NCI-H2081 (cell line): ENCODE measurements around the gene IQGAP2.
"Not testable (repeated sequence)": the region's sequence is repeated elsewhere in the genome, so short reads cannot be mapped to it uniquely, and the experiment has no call there.

Experiments used
- DNase-seq, 2 experiments: peaks; one replicate each; lab custom pipeline; 2025; lab: John Stamatoyannopoulos, UW

Gene IQGAP2

GRCh38 chr5:76579166-76579937 lies 176.3 kb downstream of the IQGAP2 start:
- no peak for DNase-seq

- DNase-seq: no peak
Observed at GRCh38 chr5:76580981-76581380, 177.9 kb downstream of the IQGAP2 start.

DNA sequence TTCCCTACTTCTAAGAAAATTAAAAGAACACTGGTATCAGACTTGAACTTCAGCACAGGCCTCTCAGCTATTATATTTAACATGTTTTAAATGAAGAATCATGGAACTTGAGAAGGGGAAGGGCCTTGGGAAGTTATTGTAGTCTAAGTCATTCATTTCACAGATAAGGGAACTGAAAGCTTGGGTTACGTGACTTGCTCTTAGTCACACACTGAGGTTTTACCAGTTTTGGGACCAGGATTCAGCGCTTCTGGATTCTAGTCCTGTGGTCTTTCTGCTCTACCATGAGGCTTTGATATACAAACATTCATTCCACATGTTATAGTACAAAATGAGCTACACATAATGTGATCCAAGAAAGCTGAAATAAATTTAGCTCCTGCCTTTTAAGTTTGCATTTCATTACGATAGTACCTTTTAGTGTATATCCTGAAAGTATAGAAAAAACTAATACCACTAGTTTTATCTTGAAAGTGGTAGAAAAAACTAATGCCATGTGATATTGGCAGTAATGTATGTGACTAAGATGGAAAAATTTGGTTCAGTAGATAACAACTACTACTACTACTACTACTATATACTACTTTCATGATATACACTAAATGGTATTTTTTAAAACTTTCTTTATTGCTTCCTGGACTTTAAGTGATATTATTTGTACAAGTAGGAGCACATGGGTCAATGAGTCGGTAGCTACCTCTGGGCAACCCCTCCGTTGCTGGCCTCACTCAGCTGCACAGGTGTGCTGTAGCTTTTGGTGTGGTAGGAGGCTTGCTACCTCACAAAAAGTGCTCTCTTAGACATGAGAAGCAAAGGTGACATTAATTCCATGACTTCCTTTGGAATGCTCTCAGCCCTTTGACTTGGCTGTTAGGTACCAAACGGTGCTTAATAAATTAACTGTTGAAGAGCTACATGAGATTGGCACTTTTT lies 179.4 kb downstream of the IQGAP2 start:
- DNase-seq: no peak

DNA sequence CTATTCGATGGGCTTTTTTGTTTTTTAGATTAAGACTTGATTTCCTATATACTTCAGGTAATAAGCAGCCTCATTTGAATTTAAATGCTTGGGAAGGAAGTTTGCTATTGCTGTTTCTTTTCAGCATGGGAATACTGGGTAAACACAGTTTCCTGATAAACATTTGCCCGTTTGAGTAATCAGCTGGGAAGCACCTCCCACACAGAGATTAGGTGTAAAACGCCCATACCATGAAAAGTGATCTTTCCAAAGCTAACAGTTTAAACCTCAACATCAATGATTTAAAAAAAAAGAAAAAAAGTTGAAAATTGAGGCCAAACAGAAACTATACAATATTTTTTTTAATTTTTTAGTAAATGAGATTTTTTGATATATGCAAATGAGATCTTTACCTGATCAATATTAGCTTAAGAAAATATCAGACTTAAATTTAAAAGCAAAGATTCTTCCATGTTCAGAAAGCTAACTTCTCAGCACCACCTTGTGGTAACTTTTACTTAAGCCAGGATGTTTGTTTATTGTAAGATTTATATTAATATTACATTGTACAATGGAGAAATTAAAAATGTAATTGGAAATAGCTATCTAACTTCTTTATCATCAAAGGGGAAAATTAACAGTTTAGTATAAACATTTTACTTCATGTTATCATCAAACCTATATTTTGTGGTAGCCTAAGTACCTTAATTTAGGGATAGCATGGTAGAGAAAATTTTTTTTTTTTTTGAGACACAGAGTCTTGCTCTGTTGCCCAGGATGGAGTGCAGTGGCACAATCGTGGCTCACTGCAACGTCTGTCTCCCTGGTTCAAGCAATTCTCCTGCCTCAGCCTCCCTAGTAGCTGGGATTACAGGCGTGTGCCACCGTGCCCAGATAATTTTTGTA lies 180.3 kb downstream of the IQGAP2 start:
- no peak for DNase-seq

DNA sequence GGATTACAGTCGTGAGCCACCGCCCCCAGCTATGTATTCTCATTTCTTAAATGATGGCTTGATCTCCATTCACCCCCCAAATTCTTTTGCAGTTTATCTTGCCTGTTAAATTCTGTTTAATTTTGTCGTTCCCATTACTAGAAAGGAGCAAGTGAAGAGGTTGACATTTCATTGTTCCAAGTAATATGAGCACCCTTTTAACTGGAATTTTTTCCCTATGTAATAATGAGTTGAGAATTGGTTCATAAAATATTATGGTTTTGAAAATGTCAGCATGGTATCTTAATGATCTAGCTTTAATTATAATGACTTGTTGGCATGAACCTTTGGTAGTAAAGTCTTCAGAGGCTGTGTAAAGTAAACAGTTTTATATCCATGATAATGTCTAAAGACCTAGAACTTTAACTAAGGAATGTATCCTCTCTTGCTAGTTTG lies 182.7 kb downstream of the IQGAP2 start:
- DNase-seq: no peak

GRCh38 chr5:76586531-76586930 lies 183.4 kb downstream of the IQGAP2 start:
- DNase-seq: no peak

GRCh38 chr5:76590027-76590426 lies 186.9 kb downstream of the IQGAP2 start:
- DNase-seq: no peak

DNA sequence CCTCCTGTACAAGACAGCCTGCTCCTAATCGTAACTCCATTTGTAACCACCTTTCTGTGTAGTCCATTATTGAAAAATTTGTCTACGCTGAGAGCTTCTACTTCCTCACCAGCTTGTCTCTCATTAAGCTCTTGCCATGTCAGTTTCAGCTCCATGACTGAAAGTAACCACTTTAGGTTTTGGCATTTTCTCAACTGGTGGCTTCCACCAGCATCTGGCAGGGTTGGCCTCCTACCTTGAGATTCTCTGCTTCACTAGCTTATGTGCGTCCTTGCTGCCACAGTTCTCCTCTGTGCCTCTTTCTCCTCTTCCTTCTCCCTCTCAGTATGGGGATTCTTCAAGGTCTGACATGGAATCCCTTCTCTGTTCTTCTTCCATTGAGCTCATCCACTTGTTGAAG lies 188.3 kb downstream of the IQGAP2 start:
- DNase-seq: no peak

DNA sequence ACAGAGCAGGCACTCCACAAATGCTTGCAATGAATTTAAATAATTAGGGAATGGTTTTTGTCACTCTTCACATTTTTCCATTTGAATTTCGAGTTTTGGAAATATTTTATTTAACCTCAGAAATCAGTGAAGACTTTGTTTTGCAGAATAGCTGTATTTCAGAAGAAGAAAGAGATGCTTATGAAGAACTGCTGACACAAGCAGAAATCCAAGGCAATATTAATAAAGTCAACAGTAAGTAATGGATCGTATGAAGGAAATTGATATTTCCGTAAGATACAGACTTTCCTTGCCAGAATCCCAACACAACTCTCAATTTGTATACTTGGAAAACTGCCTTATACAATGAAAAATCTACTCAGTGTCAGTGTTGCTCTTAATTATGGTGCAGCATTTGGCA lies 189.6 kb downstream of the IQGAP2 start:
- DNase-seq: no peak

- no peak for DNase-seq
Observed at GRCh38 chr5:76594107-76594506, 191.0 kb downstream of the IQGAP2 start.

- no peak for DNase-seq
Observed at GRCh38 chr5:76595755-76596481, 192.8 kb downstream of the IQGAP2 start.

GRCh38 chr5:76598531-76598930 lies 195.4 kb downstream of the IQGAP2 start:
- no peak for DNase-seq

DNA sequence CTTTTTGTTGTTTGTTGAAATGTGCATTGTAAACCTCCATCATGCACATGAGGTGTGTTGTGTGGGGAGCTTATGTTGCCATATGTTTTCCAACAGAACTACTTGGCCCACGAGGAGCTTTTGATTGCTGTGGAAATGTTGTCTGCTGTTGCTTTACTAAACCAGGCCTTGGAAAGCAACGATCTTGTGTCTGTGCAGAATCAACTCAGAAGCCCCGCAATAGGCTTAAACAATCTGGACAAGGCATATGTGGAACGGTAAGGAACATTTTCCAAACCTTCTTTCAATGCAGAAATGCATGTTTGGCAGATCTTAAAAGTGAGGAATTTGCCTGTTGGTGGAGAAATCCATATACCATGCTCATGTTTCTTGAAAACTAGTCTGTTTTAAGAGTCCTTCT lies 197.6 kb downstream of the IQGAP2 start:
- DNase-seq: no peak

DNA sequence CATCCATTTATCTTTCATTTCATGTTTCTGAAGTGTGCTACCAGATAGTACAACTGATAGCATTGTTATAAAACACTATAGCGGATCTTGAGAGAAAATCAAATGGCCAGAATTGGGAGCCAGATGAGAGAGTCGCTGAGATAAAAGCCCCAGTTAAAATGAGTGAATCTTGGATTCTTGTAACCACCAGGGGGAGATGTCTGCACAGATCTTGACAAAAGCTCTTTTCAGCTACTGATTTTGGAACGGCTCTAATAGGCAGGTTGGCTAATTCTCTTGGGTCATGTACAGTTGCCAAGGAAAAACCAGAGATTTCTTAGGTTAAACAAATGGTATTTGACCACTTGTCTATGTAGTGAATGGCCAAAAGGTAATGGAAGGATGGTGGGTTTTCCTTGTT lies 198.4 kb downstream of the IQGAP2 start:
- peak; percentile 39 to 47 for DNase-seq

GRCh38 chr5:76602094-76602726 lies 199.1 kb downstream of the IQGAP2 start:
- no peak for DNase-seq

DNA sequence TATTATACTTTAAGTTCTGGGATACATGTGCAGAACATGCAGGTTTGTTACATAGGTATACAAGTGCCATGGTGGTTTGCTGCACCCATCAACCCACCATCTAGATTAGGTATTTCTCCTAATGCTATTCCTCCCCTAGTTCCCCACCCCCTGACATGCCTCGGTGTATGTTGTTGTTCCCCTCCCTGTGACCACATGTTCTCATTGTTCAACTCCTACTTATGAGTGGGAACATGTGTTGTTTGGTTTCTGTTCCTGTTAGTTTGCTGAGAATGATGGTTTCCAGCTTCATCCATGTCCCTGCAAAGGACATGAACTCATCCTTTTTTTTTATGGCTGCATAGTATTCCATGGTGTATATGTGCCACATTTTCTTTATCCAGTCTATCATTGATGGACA lies 200.9 kb downstream of the IQGAP2 start:
- not testable (repeated sequence) for DNase-seq

DNA sequence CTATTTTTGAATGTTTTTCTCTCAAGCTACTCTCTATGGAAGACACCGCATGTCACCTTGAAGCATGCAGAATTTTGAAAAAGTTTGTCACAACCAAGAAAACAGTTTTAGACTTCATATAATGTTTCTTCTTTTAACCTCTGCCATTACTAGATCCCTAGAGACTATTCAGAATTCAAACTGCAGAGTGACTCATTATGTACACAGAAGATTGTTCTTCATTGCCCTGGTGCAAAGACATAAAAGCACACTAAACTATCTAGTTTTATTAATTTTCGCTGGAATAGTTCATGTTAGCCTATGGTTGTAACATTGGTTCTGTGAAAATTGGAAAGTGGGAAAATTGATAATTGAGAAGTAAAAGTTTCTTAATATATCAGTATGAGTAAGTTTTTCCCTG lies 201.8 kb downstream of the IQGAP2 start:
- DNase-seq: no peak

DNA sequence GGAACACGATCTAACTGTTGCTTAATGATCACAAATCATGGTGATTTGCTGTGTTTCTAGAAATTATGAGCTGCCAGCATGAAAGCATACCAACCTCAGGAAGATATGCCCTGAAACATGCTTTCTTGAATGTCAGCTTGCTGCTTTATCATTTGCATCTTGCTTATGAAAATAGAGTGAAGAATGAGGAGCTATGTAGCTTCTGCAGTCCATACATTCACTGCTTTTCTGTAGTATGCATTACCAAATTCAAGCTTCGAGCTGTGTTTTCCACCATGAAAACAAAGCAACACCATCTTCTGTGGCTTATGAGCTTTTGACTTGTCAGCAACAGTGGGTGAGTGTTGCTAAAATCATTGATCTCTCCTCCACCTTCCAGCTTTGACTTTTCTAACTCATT lies 203.6 kb downstream of the IQGAP2 start:
- DNase-seq: no peak

DNA sequence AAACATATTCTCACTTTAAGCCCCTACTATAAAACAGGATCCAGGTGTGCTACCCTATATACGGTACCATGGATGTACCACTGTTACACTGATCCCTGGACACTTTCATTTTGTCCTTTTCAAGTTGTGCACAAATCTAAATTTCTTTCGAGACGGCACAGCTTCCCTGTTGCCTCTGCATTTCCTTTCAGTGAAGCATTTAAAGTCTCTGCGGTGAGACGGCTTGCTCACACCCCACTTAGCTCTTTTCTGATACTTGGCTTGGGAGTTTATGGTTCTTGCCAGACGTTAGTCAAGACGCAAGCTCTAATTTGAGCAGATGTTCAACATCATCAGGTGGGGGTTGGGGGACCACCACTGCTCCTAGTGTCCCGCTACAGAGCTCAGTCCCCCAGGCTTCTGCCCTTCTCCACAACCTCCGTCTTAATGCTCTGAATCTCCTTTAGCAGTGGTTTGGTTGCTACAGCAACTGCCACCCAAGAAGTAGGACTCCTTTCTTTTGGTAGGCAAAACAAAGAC lies 204.3 kb downstream of the IQGAP2 start:
- DNase-seq: no peak

DNA sequence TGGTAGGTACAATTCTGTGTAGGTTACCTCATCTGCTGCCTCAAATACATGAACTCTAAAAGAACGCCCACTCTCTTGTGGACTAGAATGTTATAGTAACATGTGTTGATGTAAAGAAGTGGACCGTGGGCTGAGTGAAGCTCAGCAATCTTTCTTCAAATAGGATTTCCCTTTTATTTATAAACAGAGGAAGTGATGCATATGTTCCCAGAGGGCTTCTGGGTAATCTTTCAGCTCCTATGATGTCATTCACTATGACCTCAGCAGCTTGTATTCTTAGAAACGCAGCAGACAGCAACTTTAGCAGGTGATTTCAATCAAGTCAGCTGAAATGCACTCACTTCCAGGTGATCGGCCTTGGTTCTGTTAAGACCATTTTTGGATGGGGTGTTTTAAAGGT lies 205.7 kb downstream of the IQGAP2 start:
- no peak for DNase-seq

GRCh38 chr5:76610196-76610595 lies 207.1 kb downstream of the IQGAP2 start:
- DNase-seq: no peak
